ENCODE measurements around the gene TRAPPC3. TPM values are rescaled to one million over a fixed set of nuclear protein-coding genes. Genes with fewer than 3 reads are reported as not detected.

Gene TRAPPC3
- total and polyA plus RNA-seq, 2 experiments from 2014 or later = 45.6 to 55.9 TPM

- no peaks in the 10 kb centered on the region for H3K9me2 ChIP-seq (ENCODE audit: insufficient read depth)
- H2AFZ ChIP-seq = no peak overlapping the region
These were observed 32.4 kb downstream of the TRAPPC3 start for GRCh38 chr1:36116901-36117300.

GRCh38 chr1:36115931-36116330 lies 33.4 kb downstream of the TRAPPC3 start:
- H3K79me2 ChIP-seq (replicated peaks; ENCODE audit: insufficient read depth) = no peaks in the 10 kb centered on the region
- ATAC-seq (no peak), DNase-seq (ENCODE audit: low spot score) (no peak)
- Mint-ChIP-seq H3K27ac (no peak overlapping the region), H3K4me1 (peaks cover 6% of the 10 kb centered on the region), H3K27me3 (ENCODE audit: insufficient read depth, low read depth, poor library complexity) (peaks cover 4% of the 10 kb centered on the region), H3K36me3 (ENCODE audit: low read depth) (no peaks in the 10 kb centered on the region; the same call in 2 of the 3 replicates), H3K4me3 (no peak overlapping the region), H3K9me3 (no peaks in the 10 kb centered on the region)
- no peak overlapping the region for H3K27ac ChIP-seq (ENCODE audit: low read depth)
- no peaks in the 10 kb centered on the region for H3K9me2 ChIP-seq (ENCODE audit: insufficient read depth)
- H3K4me1 ChIP-seq (ENCODE audit: insufficient read depth) = no peaks in the 10 kb centered on the region
- no peak overlapping the region for H3K4me3 ChIP-seq
- no peaks in the 10 kb centered on the region for H3K27me3 ChIP-seq (ENCODE audit: insufficient read depth)
- H4K20me1 ChIP-seq (replicated peaks; ENCODE audit: insufficient read depth) = no peaks in the 10 kb centered on the region
- H2AFZ ChIP-seq = no peak overlapping the region
- H3K36me3 ChIP-seq (ENCODE audit: insufficient read depth) = no peaks in the 10 kb centered on the region
- H3F3A ChIP-seq (replicated peaks; ENCODE audit: low read depth) = no peaks in the 10 kb centered on the region
- no peak overlapping the region for H3K4me2 ChIP-seq
- TF ChIP-seq CTCF (conservative IDR thresholded peaks at IDR 0.05; ENCODE audit: low read depth in 2 of 2) = no peak
- TF ChIP-seq JUNB (IDR thresholded peaks at IDR 0.05; ENCODE audit: unreplicated experiment) = no peak
- TF ChIP-seq REST (IDR thresholded peaks at IDR 0.05; ENCODE audit: unreplicated experiment) = no peak
- TF ChIP-seq STAT1 (IDR thresholded peaks at IDR 0.05; ENCODE audit: unreplicated experiment) = no peak

More at GRCh38 chr1:36116901-36117300, 32.4 kb downstream of the TRAPPC3 start:
- Histone ChIP-seq H3F3A (replicated peaks; ENCODE audit: low read depth) (no peaks in the 10 kb centered on the region), H3K4me3 (no peak overlapping the region), H4K20me1 (replicated peaks; ENCODE audit: insufficient read depth) (no peaks in the 10 kb centered on the region), H3K79me2 (replicated peaks; ENCODE audit: insufficient read depth) (no peaks in the 10 kb centered on the region), H3K4me2 (no peak overlapping the region), H3K27ac (ENCODE audit: low read depth) (no peak overlapping the region), H3K27me3 (ENCODE audit: insufficient read depth) (no peaks in the 10 kb centered on the region; the same call in 1 of the 2 replicates), H3K36me3 (ENCODE audit: insufficient read depth) (no peaks in the 10 kb centered on the region), H3K4me1 (ENCODE audit: insufficient read depth) (no peaks in the 10 kb centered on the region)
- DNase-seq (ENCODE audit: low spot score) = no peak
- Mint-ChIP-seq H3K4me1 (peaks cover 6% of the 10 kb centered on the region), H3K36me3 (ENCODE audit: low read depth) (no peaks in the 10 kb centered on the region; the same call in 2 of the 3 replicates), H3K27me3 (ENCODE audit: insufficient read depth, low read depth, poor library complexity) (peaks cover 4% of the 10 kb centered on the region), H3K4me3 (no peak overlapping the region), H3K27ac (no peak overlapping the region), H3K9me3 (no peaks in the 10 kb centered on the region)
- TF ChIP-seq REST (IDR thresholded peaks at IDR 0.05; ENCODE audit: unreplicated experiment) (no peak), JUNB (IDR thresholded peaks at IDR 0.05; ENCODE audit: unreplicated experiment) (no peak), EZH2 (IDR thresholded peaks at IDR 0.05; ENCODE audit: low read depth, unreplicated experiment) (no peak), ETS1 (IDR thresholded peaks at IDR 0.05) (no peak), POLR2AphosphoS5 (IDR thresholded peaks at IDR 0.05; ENCODE audit: low read depth) (no peak), CREB1 (CRISPR knock-in tag; IDR thresholded peaks at IDR 0.05; ENCODE audit: low read depth) (no peak), NANOG (IDR thresholded peaks at IDR 0.05; ENCODE audit: borderline replicate concordance) (no peak), EZH2phosphoT487 (IDR thresholded peaks at IDR 0.05; ENCODE audit: unreplicated experiment) (no peak)
- ATAC-seq = no peak
